DMS79 (cell line): ENCODE results near the gene FAM90A26.
A peak's percentile ranks its signal among the peaks of the same experiment; 100 is the strongest.
"Not testable (repeated sequence)": the region's sequence is repeated elsewhere in the genome, so short reads cannot be mapped to it uniquely, and the experiment has no call there.

Experiments used
- DNase-seq: peaks from one replicate; lab custom pipeline; 2025; lab: John Stamatoyannopoulos, UW

The FAM90A26 gene

GRCh38 chr4:9169791-9170459 lies at the start of gene FAM90A26:
FAM90A26 (plus strand) TSS chr4:9170409; CDS start chr4:9173173, 2,764 bp downstream.
- not testable (repeated sequence) for DNase-seq

- DNase-seq: not testable (repeated sequence)
Measured at GRCh38 chr4:9122711-9123110, 47.5 kb upstream of the FAM90A26 start.

GRCh38 chr4:9123572-9124007 lies 46.6 kb upstream of the FAM90A26 start:
- DNase-seq: peak; percentile 9

- DNase-seq: not testable (repeated sequence)
Measured at GRCh38 chr4:9125601-9126161, 44.5 kb upstream of the FAM90A26 start.

- not testable (repeated sequence) for DNase-seq
Measured at GRCh38 chr4:9131420-9131819, 38.8 kb upstream of the FAM90A26 start.

- not testable (repeated sequence) for DNase-seq
Measured at GRCh38 chr4:9132849-9133248, 37.4 kb upstream of the FAM90A26 start.

GRCh38 chr4:9134011-9134410 lies 36.2 kb upstream of the FAM90A26 start:
- not testable (repeated sequence) for DNase-seq

GRCh38 chr4:9134556-9134955 lies 35.7 kb upstream of the FAM90A26 start:
- DNase-seq: peak; percentile 42

- DNase-seq: not testable (repeated sequence)
Measured at GRCh38 chr4:9141050-9141449, 29.2 kb upstream of the FAM90A26 start.

- DNase-seq: not testable (repeated sequence)
Measured at GRCh38 chr4:9142786-9143185, 27.4 kb upstream of the FAM90A26 start.

GRCh38 chr4:9143421-9144080 lies 26.7 kb upstream of the FAM90A26 start:
- DNase-seq: no peak

- no peak for DNase-seq
Measured at GRCh38 chr4:9146967-9147366, 23.2 kb upstream of the FAM90A26 start.

GRCh38 chr4:9147368-9147767 lies 22.8 kb upstream of the FAM90A26 start:
- not testable (repeated sequence) for DNase-seq

GRCh38 chr4:9148611-9149409 lies 21.4 kb upstream of the FAM90A26 start:
- not testable (repeated sequence) for DNase-seq

- peak; percentile 2 for DNase-seq
Measured at GRCh38 chr4:9151809-9152179, 18.4 kb upstream of the FAM90A26 start.

- DNase-seq: peak; percentile 66
Measured at GRCh38 chr4:9152180-9153007, 17.8 kb upstream of the FAM90A26 start.

GRCh38 chr4:9153008-9153570 lies 17.1 kb upstream of the FAM90A26 start:
- peak; percentile 78 for DNase-seq

GRCh38 chr4:9153571-9154157 lies 16.5 kb upstream of the FAM90A26 start:
- not testable (repeated sequence) for DNase-seq

GRCh38 chr4:9155101-9155886 lies 14.9 kb upstream of the FAM90A26 start:
- DNase-seq: not testable (repeated sequence)

- not testable (repeated sequence) for DNase-seq
Measured at GRCh38 chr4:9158392-9158791, 11.8 kb upstream of the FAM90A26 start.
